Astrocyte of the spinal cord (primary cell): Measurements from ENCODE around the gene IQCM.
"Not testable (repeated sequence)": the region's sequence is repeated elsewhere in the genome, so short reads cannot be mapped to it uniquely, and the experiment has no call there.

ENCODE experiments used
- DNase-seq: peaks from one replicate; pipeline ENCODE4 v3.0.0; 2011; ENCODE audit warnings: low read depth, low spot score
- H3K4me3 ChIP-seq: 2 replicates; pipeline ENCODE4 v1.5.1; 2011; ENCODE audit warnings: low read depth, mild to moderate bottlenecking, low read length, moderate library complexity
- CTCF ChIP-seq: IDR thresholded peaks from 2 replicates; pipeline ENCODE4 v1.5.1; 2012; ENCODE audit warnings: low read depth, mild to moderate bottlenecking, low read length, inconsistent platforms
- in situ Hi-C: cut with HindIII; loops from 2 replicates; pipeline ENCODE4 v1.10.0; 2017; ENCODE audit warnings: low sequenced_read_pairs

The IQCM gene

DNA sequence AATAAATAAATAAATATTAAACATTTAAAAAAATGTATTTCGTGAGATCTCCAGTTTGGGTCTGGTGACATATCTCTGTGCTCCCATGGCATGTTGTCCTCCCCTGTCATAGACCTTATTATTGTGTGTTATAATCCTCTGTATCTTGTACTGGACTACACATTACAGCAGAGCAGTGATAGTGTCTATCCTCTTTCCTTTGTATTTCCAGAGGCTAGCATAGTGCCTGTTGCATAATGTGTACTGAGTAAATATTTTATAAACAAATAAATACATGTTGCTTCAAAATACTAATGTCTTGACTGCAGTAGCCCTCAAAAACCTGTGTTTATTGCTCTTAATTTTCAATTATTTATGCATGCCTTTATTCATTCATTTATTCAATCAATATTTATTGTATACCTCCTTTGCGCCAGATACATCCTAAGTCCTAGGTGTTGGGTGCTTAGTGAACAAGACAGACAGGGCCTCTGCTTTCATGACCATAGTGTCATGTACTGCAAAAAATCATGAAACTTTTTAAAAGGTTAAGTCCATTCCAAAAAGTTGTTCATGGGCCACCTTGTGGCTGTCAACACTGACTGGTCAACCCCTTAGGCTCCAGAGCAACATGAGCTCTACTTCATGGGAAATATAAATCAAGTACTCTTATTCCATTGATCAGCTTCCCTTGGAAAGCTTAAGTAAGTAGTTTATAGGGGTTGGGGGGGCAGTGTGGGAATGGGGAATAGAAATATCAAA lies 303.9 kb downstream of the IQCM start:
- DNase-seq = no peak
- in situ Hi-C loops = no loop called here
- H3K4me3 ChIP-seq = no peak overlapping the region
- TF ChIP-seq CTCF = no peak

DNA sequence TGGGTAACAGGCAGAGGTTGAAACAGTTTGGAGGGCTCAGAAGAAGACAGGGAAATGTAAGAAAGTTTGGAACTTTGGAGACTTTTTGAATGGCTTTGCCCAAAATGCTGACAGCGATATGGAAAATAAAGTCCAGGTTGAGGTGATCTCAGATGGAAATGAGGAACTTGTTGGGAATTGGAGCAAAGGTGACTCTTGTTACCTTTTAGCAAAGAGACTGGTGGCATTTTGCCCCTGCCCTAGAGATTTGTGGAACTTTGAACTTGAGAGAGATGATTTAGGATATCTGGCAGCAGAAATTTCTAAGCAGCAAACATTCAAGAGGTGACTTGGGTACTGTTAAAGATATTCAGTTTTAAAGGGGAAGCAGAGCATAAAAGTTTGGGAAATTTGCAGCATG lies 308.3 kb downstream of the IQCM start:
- in situ Hi-C loops, H3K4me3 ChIP-seq, DNase-seq: not testable (repeated sequence)

- in situ Hi-C loops = no loop called here
- no peak for TF ChIP-seq CTCF
- DNase-seq = no peak
- H3K4me3 ChIP-seq = no peak overlapping the region
These were observed 314.8 kb downstream of the IQCM start for GRCh38 chr4:149500806-149501205.

GRCh38 chr4:149499726-149500125 lies 315.9 kb downstream of the IQCM start:
- DNase-seq = no peak
- H3K4me3 ChIP-seq = no peak overlapping the region
- TF ChIP-seq CTCF = no peak
- in situ Hi-C loops = no loop called here

- DNase-seq = no peak
- no peak overlapping the region for H3K4me3 ChIP-seq
- in situ Hi-C loops = no loop called here
- no peak for TF ChIP-seq CTCF
These were observed 317.4 kb downstream of the IQCM start for GRCh38 chr4:149498246-149498645.

DNA sequence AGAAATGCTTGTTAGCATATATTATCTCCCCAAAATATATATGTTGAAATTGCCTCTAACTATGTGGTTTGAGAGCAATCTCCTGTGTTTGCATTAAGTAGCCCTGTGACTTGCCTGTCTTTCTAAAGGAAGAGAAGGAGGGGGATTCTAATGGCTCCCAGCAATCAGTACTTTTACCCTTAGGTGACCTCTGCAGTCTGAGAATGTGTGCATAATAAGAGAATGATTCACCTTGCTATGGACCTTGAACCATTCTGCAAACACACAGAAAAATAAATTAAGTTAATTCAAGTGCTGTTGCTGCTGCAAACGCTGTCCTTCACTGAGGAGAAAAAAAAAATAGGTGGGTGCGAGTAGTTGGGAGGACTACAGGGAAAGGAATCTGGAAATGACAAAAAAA lies 322.2 kb downstream of the IQCM start:
- no peak for TF ChIP-seq CTCF
- H3K4me3 ChIP-seq = no peak overlapping the region
- in situ Hi-C loops = no loop called here
- DNase-seq = no peak

- DNase-seq = no peak
- in situ Hi-C loops = no loop called here
- H3K4me3 ChIP-seq = no peak overlapping the region
- TF ChIP-seq CTCF = no peak
These were observed 326.3 kb downstream of the IQCM start for GRCh38 chr4:149489321-149489720.
